ENCODE measurements around the gene TMEM69. TPM values are rescaled to one million over a fixed set of nuclear protein-coding genes. Genes with fewer than 3 reads are reported as not detected.

TMEM69 gene
- total and polyA plus RNA-seq, 2 of the 8 experiments (the other 6 are each of a cell fraction or from before 2014, with no cell fraction given) = 39.0 to 123 TPM

GRCh38 chr1:45721207-45721606 is 33.2 kb downstream of the TMEM69 start:
- Histone ChIP-seq H4K8ac (ENCODE audit: extremely low read depth, insufficient read depth, low read length) (no peak overlapping the region), H2BK20ac (ENCODE audit: low read length) (no peak overlapping the region), H2BK12ac (ENCODE audit: low read depth, low read length) (no peak overlapping the region), H3K4ac (replicated peaks; ENCODE audit: insufficient read length, low read depth, low read length) (no peak overlapping the region), H3K79me1 (ENCODE audit: low read depth, low read length) (no peaks in the 10 kb centered on the region), H3K56ac (replicated peaks; ENCODE audit: insufficient read length, low read depth, low read length) (no peak overlapping the region), H3K4me1 (replicated peaks in 1 of 4; ENCODE audit: control insufficient read depth in 3 of 4, insufficient read depth in 4 of 4, low read length in 3 of 4) (no peaks in the 10 kb centered on the region), H2BK15ac (ENCODE audit: low read length) (no peak overlapping the region), H3K23me2 (ENCODE audit: low read depth, low read length) (no peaks in the 10 kb centered on the region), H2BK5ac (ENCODE audit: low read depth, low read length) (no peak overlapping the region), H3K27ac (ENCODE audit: low read depth, low read length) (no peak overlapping the region), H4K91ac (replicated peaks; ENCODE audit: insufficient read length, low read length) (no peak overlapping the region), H3K14ac (ENCODE audit: insufficient read length) (no peak overlapping the region), H3K18ac (ENCODE audit: extremely low read depth, low read length) (no peak overlapping the region), H2BK120ac (replicated peaks; ENCODE audit: low read depth, low read length) (no peak overlapping the region), H3K23ac (ENCODE audit: insufficient read length) (no peak overlapping the region), H3K27me3 (replicated peaks in 1 of 4; ENCODE audit: control insufficient read depth in 3 of 4, extremely low read depth in 1 of 4, insufficient read depth in 3 of 4, low read length in 3 of 4) (no peaks in the 10 kb centered on the region), H3K4me3 (ENCODE audit: extremely low read depth in 1 of 4, insufficient read depth in 2 of 4, low read depth in 3 of 4, low read length in 4 of 4) (no peak overlapping the region), H4K20me1 (replicated peaks in 1 of 2; ENCODE audit: control insufficient read depth in 1 of 2, insufficient read depth in 2 of 2, low read length in 2 of 2) (no peaks in the 10 kb centered on the region), H3K9me3 (ENCODE audit: insufficient read depth in 2 of 2, low read depth in 1 of 2, low read length in 1 of 2) (peaks cover 0 to 3% of the 10 kb centered on the region in 2 experiments; a peak in 1 of 4 replicates), H3K9ac (replicated peaks in 1 of 4; ENCODE audit: extremely low read depth in 1 of 4, low read depth in 3 of 4, low read length in 3 of 4) (no peak overlapping the region), H2AK5ac (ENCODE audit: low read depth, low read length) (no peak overlapping the region), H2AFZ (ENCODE audit: low read length) (no peak overlapping the region), H4K5ac (ENCODE audit: insufficient read length, low read depth, low read length) (no peak overlapping the region), H3K36me3 (ENCODE audit: control insufficient read depth in 2 of 4, insufficient read depth in 4 of 4, low read length in 3 of 4) (no peaks in the 10 kb centered on the region), H3K79me2 (ENCODE audit: control insufficient read depth in 1 of 2, insufficient read depth in 2 of 2, low read length in 2 of 2) (no peaks in the 10 kb centered on the region), H3K4me2 (ENCODE audit: insufficient read depth in 1 of 2, low read depth in 2 of 2, low read length in 2 of 2) (no peak overlapping the region)
- DNase-seq (ENCODE audit: low read depth in 1 of 2, low spot score in 2 of 2) (no peak), FAIRE-seq (no peak)
- ChIA-PET POLR2A (ENCODE audit: partially characterized antibody) (no interaction called here), CTCF (ENCODE audit: partially characterized antibody) (interaction anchor here (1.0 kb wide), 1 partner anchor 48 kb away, joined by 3 read pairs; no protein-coding TSS in a partner anchor)
- 94% methylated on average over 1 of the region's 1 CpG; no CpG with 5 or more reads in 1 of the 2 experiments for WGBS, 2 experiments (ENCODE audit: extremely low coverage in 1 of 2, insufficient coverage in 1 of 2, insufficient read length in 1 of 2, insufficient replicate concordance in 2 of 2, low coverage in 1 of 2, low lambda C conversion rate in 2 of 2, missing lambda C conversion rate in 1 of 2)
- TF ChIP-seq, protein P1, sequence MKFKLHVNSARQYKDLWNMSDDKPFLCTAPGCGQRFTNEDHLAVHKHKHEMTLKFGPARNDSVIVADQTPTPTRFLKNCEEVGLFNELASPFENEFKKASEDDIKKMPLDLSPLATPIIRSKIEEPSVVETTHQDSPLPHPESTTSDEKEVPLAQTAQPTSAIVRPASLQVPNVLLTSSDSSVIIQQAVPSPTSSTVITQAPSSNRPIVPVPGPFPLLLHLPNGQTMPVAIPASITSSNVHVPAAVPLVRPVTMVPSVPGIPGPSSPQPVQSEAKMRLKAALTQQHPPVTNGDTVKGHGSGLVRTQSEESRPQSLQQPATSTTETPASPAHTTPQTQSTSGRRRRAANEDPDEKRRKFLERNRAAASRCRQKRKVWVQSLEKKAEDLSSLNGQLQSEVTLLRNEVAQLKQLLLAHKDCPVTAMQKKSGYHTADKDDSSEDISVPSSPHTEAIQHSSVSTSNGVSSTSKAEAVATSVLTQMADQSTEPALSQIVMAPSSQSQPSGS (IDR thresholded peaks at IDR 0.05; ENCODE audit: low read length) = no peak
- TF ChIP-seq POLR2AphosphoS5 (IDR thresholded peaks at IDR 0.05; ENCODE audit: low read depth, low read length) = no peak
- TF ChIP-seq JUND (IDR thresholded peaks at IDR 0.05; ENCODE audit: low read length) = no peak
- TF ChIP-seq, protein P2, sequence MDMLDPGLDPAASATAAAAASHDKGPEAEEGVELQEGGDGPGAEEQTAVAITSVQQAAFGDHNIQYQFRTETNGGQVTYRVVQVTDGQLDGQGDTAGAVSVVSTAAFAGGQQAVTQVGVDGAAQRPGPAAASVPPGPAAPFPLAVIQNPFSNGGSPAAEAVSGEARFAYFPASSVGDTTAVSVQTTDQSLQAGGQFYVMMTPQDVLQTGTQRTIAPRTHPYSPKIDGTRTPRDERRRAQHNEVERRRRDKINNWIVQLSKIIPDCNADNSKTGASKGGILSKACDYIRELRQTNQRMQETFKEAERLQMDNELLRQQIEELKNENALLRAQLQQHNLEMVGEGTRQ (IDR thresholded peaks at IDR 0.05; ENCODE audit: low read length) = no peak
- TF ChIP-seq SIX5 (IDR thresholded peaks at IDR 0.05; ENCODE audit: low read depth, low read length) = no peak
- no peak for TF ChIP-seq ZNF274 (IDR thresholded peaks at IDR 0.05; ENCODE audit: borderline replicate concordance, extremely low read depth, low read length)
- TF ChIP-seq NANOG (IDR thresholded peaks at IDR 0.05; ENCODE audit: insufficient read depth, low read depth, low read length, poor library complexity, severe bottlenecking) = no peak
- TF ChIP-seq, protein P3, sequence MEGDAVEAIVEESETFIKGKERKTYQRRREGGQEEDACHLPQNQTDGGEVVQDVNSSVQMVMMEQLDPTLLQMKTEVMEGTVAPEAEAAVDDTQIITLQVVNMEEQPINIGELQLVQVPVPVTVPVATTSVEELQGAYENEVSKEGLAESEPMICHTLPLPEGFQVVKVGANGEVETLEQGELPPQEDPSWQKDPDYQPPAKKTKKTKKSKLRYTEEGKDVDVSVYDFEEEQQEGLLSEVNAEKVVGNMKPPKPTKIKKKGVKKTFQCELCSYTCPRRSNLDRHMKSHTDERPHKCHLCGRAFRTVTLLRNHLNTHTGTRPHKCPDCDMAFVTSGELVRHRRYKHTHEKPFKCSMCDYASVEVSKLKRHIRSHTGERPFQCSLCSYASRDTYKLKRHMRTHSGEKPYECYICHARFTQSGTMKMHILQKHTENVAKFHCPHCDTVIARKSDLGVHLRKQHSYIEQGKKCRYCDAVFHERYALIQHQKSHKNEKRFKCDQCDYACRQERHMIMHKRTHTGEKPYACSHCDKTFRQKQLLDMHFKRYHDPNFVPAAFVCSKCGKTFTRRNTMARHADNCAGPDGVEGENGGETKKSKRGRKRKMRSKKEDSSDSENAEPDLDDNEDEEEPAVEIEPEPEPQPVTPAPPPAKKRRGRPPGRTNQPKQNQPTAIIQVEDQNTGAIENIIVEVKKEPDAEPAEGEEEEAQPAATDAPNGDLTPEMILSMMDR (IDR thresholded peaks at IDR 0.05; ENCODE audit: control extremely low read depth in 1 of 3, insufficient read depth in 1 of 3, low read depth in 1 of 3, low read length in 3 of 3) = no peak
- TF ChIP-seq CHD1 (IDR thresholded peaks at IDR 0.05; ENCODE audit: low read depth, low read length) = no peak
